HG03103 (cell line): ENCODE measurements around the gene APIP.

ENCODE experiments used
- ATAC-seq: cut with Tn5 transposase; IDR thresholded peaks from one replicate; pipeline ENCODE4 v1.9.1; 2021; ENCODE audit warnings: low read depth; ENCODE audit not compliant: unreplicated experiment

APIP gene, protein sequence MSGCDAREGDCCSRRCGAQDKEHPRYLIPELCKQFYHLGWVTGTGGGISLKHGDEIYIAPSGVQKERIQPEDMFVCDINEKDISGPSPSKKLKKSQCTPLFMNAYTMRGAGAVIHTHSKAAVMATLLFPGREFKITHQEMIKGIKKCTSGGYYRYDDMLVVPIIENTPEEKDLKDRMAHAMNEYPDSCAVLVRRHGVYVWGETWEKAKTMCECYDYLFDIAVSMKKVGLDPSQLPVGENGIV

DNA sequence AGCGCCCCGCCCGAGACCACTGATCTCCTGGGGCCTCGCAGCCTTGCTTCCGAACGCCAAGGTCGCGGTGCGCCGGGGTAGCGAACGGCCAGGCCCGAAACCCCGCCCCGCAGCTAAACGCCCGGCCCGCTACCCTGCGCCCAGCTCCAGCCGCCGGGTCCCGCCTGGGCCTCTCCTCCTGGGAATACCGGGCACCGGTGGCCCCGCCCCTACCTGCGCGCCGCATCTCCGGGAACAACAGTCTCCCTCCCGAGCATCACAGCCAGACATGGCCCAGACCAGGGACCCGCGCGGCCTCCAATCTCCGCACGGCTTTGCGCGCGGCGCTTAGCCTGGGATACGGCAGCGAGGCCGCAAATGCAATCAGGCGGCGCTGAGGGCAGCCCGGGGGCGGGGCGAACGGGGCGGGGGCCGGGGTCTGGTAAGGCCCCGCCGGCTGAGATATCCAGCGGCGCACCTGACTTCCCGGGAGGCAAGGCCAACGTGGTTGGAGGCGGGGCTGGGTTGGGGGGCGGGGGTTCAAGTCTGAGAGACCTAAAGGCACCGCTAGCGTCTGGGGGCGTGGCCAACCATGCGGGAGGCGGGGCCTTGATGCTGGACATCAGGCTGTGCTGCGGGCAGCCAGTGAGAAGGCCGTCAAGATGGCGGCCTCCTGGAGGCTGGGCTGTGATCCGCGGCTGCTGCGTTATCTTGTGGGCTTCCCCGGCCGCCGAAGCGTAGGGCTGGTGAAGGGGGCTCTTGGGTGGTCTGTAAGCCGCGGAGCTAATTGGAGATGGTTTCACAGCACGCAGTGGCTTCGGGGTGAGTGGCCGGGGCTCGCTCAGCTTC, at the start of gene APIP, which contains the start of gene PDHX:
Gene APIP, minus strand, starts transcription at position 365 of the 828 bp plus-strand sequence. Its CDS starts 95 bp downstream, at position 270.
Gene PDHX, plus strand, starts transcription at position 604 of the 828 bp plus-strand sequence. Its CDS starts 38 bp downstream, at position 642.
- ATAC-seq: peak; percentile 87

DNA sequence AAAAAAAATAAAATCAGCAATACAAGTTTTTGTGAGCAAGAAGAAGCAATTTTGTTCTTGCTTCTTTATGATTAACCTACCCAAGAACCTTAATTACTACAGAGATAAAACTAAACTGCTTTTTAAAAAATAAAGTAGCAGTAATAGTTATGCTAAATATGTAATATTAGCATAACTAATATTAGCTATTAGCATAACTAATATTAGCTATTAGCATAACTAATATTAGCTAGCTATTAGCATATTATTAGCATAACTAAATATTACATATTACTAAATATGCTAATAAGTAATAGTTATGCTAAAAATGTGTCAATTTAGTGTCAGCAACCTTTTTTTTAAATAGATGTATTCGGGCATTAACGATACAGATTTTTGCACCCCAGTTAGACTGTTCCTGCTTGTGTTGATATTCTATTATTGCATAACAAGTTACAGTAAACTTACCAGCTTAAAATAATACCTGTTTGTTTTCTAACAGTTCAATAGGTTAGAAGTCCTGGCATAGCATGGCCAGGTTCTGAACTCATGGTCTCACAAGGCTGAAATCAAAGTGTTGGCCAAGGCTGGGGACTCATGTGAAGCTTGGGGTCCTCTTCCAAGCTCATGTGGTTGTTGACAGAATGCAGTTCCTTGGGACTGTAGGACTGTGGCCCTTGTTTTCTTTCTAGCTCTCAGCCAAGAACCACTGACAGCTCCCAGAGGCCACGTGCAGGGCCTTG, 48.6 kb upstream of the APIP start:
- ATAC-seq: no peak

DNA sequence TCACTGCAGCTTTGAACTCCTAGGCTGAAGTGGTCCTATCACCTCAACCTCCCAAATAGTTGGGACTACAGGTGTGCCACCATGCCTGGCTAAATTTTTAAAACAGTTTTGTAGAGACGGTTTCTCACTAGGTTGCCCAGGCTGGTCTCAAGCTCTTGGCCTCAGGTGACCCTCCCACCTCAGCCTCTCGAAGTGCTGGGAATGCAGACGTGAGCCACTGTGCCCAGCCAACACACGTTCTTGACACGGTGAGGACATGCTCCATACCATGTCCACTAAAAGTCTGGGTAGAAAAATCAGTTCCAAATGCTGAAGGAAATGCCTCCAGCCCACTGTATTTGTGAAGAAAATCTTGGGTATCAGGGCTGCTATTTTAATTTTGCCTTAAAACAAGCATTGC, 47.2 kb upstream of the APIP start:
- no peak for ATAC-seq

DNA sequence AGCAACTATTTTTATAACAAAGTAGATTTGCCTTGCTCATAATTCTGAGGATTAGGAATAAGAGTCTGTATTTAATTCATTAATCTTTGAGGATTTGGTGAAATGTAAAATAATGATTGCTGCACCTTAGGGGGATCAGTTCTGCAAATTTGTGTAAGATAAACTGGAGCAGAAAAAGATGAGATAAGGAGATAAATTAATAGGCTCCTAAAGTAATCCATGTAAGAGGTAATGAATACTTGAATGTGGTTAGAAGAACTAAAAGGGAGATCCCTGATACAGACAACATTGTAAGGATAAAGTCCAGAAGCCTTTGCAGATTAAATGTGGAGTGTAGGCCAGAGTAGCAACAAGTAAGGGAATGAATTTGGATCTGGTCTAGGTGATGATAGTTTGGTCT, 45.9 kb upstream of the APIP start:
- no peak for ATAC-seq

DNA sequence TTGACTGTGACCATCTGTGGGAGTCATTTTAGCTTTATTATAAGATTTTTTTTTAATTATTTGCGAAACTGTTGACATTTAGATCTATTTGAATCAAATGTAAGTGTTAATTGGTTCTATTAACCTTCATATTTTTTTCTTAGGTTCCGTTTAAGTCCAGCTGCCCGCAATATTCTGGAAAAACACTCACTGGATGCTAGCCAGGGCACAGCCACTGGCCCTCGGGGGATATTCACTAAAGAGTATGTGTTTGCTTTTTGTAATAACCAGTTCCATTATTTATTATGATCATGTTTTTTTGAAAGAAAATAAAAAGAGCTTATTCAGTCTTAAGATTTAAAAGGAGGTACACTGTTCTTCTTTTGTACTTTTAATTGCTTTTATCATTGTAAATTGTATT, 44.1 kb upstream of the APIP start:
- no peak for ATAC-seq

DNA sequence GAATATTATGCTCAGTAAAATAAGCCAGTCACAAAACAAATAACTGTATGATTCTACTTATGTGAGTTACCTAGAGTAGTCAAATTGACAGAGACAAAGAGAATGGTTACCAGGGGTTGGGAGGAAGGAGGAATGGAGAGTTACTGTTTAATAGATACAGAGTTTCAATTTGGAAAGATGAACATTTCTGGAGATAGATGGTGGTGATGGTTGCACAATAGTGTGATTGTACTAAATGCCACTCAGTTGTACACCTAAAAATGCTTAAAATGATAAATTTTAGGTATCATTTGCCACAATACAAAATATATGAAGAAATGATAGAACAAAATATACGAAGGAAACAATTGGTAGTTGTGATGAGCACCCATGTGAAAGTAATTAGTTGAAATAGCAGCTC, 43.6 kb upstream of the APIP start:
- no peak for ATAC-seq

DNA sequence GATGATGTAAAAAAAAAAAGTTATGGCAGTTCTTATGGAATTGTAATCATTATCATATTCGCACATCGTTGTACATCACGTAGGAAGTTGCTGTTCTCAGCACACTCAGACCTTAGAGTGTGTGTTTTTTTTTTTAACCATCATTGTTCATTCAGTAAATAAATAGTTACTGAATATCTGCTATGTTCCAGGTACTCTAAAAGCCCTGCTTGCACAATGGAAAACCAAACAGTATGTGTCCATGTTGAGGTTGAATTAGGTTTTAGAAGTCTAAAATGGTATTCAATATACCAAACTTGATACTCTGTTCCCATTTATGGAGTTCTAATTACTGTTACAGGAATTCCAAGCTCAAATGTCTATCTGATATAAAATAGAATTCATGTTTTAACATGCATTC, 41.4 kb upstream of the APIP start:
- no peak for ATAC-seq

DNA sequence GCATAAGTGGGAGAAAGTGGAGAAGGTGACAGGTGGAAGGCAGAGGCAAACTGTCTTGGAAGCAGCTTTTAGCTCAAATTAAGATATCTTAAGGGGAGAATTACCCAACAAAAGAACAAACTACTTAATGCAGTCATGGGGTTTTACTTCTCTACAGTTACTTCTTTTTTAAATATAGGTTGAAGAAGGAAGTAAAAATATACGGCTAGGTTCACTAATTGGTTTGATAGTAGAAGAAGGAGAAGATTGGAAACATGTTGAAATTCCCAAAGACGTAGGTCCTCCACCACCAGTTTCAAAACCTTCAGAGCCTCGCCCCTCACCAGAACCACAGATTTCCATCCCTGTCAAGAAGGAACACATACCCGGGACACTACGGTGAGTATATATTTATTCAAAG, 41.0 kb upstream of the APIP start:
- ATAC-seq: no peak

DNA sequence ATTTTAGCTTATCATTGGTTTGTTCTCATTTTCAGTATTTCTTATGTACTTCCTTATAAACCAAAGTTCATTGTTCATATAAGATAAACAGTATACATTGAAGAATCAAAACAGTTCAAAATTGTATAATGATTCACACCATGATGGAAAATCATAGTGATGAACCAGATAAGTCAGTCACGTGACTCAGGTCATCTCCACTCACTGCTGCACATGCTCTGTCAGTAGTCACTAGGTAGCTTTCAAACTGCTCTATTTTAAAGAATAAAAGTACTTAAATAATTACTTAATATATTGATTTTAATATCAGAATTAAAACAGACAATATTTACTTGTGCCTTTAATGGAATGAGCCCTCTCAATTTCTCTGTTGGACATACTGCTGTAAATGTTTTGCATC, 37.8 kb upstream of the APIP start:
- ATAC-seq: no peak

DNA sequence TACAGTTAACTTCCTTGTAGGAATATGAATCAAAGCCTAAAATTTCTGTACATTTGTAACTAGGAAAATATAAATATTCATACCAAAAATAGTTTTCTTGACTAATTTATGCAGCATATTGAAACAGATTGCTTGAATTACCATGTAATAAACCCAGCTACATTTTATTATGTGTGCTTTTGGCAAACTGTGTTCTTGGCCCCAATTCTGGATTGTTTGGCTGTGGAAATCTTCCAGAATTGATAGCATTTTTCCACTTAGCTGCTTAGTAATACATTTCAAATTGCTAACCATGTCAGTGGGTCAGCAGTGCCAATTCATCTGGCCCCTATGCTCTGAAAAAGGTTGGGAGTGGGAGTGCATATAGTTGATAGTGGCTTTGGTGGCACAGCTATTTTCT, 32.5 kb upstream of the APIP start:
- no peak for ATAC-seq

DNA sequence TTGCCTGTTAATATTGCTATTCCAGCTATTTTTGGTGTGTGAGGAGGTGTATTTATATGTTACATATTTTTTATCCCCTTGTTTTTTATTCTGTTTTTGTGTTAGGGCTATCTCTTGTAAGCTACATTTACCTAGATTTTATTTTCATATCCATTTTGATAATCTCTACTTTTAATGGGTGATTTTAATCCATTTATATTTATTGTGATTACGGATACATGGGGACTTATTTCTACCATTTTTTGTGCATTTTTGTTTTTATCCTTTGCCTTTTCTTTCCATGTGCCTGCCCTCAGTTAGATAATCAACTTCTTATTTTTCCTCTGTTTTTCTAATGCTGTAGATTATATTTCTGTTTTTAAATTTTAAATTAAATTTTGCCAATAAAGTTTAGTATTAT, 28.5 kb upstream of the APIP start:
- no peak for ATAC-seq

DNA sequence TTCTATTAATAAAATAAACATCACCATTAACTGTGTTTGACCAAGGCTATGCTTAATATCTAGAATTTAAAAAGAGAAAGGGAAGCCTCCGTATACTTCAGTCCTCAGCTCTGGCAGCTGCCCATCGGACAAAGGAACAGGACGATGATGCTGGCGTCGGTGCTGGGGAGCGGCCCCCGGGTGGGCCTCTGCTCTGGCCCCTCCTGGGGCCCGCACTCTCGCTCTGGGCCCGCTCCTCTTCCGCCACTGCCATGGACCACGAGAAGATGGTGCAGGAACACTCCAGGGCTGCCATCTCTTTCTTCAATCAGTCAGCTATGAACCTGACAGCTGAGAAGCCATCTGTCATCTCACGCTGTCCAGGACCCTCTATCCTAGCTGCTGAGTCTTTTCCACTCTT, 25.5 kb upstream of the APIP start:
- ATAC-seq: no peak

DNA sequence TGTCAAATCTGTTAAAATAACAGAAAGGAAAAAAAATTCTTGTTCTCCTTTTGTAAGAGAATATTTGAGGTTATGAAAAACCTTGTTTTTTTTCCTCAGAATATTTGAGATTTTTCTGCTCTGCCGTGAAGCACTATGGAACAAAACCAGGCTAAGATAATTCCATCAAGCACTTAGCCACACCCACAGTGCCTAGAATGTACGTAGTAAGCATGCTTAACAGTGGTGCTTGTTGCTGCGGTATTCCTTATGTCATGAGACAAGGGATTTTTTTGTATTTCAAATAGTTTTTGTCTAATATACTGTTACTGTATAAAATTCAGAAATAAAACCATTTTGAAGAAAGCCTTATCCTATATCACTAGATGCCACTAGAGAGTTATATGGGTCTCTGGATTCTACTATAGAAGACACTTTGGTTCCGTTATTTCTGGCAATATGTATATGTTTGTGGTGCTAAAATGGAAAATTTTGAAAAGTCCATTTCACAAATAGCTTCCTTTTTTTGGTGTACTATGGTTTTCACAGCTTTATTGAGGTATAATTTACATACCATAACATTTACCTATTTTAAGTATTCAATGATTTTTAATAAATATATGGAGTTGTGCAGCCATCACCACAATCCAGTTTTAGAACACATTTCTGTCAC, 24.0 kb upstream of the APIP start:
- no peak for ATAC-seq

DNA sequence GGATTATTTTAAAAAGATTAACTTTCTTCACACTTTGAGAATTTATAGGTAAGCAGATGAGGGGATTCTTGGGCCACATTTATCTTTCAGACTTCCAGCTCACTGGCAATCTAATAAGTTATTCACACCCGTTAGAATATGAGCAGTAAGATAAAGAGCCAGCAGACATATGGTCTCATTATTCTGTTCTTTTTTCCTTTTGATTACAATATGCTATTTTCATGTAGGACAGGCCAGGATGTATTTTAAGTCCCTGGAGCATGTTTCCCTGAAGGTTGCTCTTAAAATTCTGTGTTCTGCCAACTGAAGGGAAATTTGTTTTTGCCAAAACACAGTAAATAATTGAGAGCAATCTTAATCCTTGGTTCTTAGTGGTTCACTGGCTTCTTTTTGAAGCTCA, 22.4 kb upstream of the APIP start:
- no peak for ATAC-seq

DNA sequence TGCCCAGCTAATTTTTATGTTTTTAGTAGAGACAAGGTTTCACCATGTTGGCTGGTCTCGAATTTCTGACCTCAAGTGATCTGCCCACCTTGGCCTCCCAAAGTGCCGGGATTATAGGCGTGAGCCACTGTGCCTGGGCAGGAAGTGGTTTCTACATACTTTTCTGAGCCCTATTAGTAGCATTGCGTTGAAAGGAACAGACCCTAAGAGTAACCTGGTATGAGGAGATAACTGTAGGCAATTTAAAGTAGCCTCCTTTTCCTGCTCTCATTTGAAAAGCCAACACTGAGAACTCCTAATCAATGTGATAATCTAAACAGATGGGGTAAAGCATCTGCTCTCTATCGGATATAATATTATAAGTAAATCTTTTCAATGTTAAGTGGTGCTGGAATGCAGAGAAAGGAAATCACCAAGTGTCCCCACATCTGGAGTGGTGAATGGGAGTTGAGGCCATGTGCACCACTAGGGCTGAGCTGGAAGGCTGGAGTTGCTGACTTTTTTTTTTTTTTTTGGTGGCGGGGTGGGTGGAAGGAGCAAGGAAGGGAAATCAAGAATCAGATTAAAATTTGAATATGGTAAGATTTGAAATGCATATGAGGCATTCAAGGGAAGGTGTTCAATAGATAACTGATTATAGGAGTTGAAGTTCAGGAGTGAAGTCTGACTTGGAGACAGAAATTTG, 20.9 kb upstream of the APIP start:
- ATAC-seq: no peak

DNA sequence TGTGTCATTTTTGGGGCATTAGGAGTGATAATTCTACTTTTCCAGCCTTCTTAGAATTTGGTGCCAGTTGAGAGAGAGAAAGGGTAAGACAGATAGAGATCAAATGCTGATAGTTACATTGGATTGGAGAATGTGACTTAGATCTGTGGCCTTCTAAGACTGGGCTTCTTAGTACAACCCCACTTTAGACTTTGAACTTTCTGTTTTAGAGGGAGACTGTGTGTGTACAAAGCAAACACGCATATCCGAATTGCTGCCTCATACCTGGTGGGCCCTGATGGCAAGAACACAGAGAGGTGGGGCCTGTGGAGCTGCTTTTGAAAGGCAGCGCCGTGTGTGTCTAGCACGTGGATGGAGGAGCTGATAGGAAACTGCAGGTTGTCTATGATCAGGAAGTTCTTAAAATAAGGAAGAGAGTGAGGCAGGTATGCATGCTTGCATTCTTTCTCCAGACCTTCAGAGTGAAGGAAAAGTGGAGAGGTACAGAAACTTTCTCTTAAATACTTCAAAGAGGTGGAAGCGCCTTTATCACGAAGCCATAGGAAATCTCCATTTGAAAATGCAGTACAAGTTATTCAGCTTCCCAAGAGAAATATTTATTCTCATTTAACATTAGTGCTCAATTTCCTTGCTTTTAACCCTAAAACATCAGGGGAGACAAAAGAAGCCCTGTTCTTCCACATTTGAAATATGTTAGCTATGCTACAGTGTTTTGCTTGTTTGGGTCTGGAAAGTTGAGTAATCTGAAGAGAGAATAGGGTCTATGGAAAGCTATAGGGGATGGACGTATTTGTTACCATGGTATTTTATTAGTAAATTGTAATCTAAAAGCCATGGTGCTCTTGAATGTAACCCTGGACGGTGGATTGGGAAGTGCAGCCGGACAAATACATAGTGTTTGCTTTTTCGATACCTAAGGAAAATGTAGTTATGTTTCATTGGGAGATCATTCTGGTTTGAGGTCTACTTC, 13.9 kb upstream of the APIP start:
- ATAC-seq: no peak

DNA sequence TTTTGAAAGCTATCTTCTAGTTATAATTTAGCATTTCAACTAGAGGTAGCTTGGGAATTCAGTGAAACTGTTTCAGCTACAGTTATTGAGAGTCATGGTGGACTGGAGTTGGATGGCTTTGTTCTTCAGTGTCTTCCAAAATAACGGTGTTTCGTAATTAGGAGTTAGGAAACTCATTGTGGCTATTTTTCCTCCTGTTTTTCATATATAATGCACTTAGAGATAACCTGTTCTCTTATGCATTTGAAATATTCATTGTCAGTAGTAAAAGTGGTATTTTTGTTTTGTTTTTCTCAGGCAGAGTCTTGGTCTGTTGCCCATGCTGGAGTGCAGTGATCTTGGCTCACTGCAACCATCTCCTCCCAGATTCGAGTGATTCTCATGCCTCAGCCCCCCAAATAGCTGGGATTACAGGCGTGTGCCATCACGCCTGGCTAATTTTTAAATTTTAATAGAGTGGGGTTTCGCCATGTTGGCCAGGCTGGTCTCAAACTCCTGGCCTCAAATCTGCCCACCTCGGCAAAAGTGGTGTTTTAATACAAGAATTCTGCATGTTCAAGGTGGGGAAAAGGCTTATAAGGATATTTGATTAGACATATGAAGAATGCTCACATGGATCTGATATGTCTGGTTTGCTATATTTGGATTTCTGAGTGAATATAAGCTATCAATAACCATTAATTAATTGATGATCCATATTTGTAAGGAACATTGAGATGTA, 12.9 kb upstream of the APIP start:
- no peak for ATAC-seq

DNA sequence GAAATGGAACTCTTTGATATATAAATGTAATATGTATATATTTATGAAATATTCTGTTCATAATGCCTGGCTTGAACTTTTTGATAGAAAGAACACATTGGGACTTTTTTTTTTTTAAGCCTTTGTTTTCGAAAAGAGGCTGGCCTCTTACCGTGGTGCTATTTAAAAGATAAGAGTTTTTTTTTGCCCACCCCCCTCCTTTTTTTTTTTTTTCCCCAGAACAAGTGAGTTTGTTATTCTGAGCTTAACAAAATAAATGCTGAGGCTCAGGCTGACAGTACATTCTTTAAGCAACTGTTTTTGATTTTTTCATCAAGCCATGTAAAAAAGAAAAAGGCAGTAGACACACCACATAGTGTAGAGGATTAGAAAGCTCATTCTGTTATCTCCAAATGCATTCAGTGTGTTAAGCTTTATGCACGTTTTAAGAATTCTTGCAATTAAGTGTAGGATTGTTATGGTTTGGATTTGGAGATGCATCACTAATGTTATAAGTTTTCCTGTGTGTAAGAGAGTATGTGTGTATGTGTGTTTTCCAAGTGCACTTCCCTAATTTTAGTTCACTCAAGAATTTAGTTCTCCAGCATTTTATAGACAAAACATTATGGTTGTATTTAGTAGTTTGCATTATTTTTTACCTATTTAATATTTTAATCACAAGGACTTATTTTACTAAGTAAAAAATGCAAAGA, 12.2 kb upstream of the APIP start:
- no peak for ATAC-seq
